Measurements from ENCODE around the gene GALNTL6. TPM values are rescaled to one million over a fixed set of nuclear protein-coding genes. Genes with fewer than 3 reads are reported as not detected.

GALNTL6 gene
- total RNA-seq, 2 donors from 2014 or later, result 0.19 to 0.20 TPM

- Histone ChIP-seq H3K9me3 (no peaks in the 10 kb centered on the region), H3K4me1 (no peaks in the 10 kb centered on the region), H3K36me3 (no peaks in the 10 kb centered on the region), H3K27ac (no peak overlapping the region), H3K27me3 (no peaks in the 10 kb centered on the region), H3K9ac (ENCODE audit: low read depth in 2 of 2, low read length in 2 of 2) (no peak overlapping the region), H3K4me3 (no peak overlapping the region)
- TF ChIP-seq CTCF (IDR thresholded peaks at IDR 0.05), result no peak
- DNase-seq, result no peak
- intact Hi-C loops (cut with DNase I), result no loop called here
These were observed 198.0 kb downstream of the GALNTL6 start for GRCh38 chr4:172011196-172011595.

GRCh38 chr4:172018358-172018757, 205.2 kb downstream of the GALNTL6 start:
- Histone ChIP-seq H3K27ac (no peak overlapping the region), H3K4me1 (no peaks in the 10 kb centered on the region), H3K27me3 (no peaks in the 10 kb centered on the region), H3K9ac (ENCODE audit: low read depth in 2 of 2, low read length in 2 of 2) (no peak overlapping the region), H3K4me3 (no peak overlapping the region), H3K9me3 (no peaks in the 10 kb centered on the region), H3K36me3 (no peaks in the 10 kb centered on the region)
- DNase-seq, result no peak
- intact Hi-C loops (cut with DNase I), result no loop called here
- no peak for TF ChIP-seq CTCF (IDR thresholded peaks at IDR 0.05)

GRCh38 chr4:172035562-172035961, 222.4 kb downstream of the GALNTL6 start:
- Histone ChIP-seq H3K27ac (no peak overlapping the region), H3K36me3 (no peaks in the 10 kb centered on the region), H3K9ac (ENCODE audit: low read depth in 2 of 2, low read length in 2 of 2) (no peak overlapping the region), H3K27me3 (no peaks in the 10 kb centered on the region), H3K9me3 (no peaks in the 10 kb centered on the region), H3K4me1 (no peaks in the 10 kb centered on the region), H3K4me3 (no peak overlapping the region)
- no peak for DNase-seq
- intact Hi-C loops (cut with DNase I), result loop anchor here (10.0 kb wide), 1 partner anchor 191 kb away; no protein-coding TSS in a partner anchor
- no peak for TF ChIP-seq CTCF (IDR thresholded peaks at IDR 0.05)

- no peak for TF ChIP-seq CTCF (IDR thresholded peaks at IDR 0.05)
- no peak overlapping the region for H3K9ac ChIP-seq (ENCODE audit: low read depth in 2 of 2, low read length in 2 of 2)
- no peaks in the 10 kb centered on the region for H3K9me3 ChIP-seq
- H3K4me1 ChIP-seq, result no peaks in the 10 kb centered on the region
- no peak overlapping the region for H3K4me3 ChIP-seq
- no peaks in the 10 kb centered on the region for H3K27me3 ChIP-seq
- intact Hi-C loops (cut with DNase I), result no loop called here
- no peak for DNase-seq
- H3K27ac ChIP-seq, result no peak overlapping the region
- no peaks in the 10 kb centered on the region for H3K36me3 ChIP-seq
These were observed 227.6 kb downstream of the GALNTL6 start for GRCh38 chr4:172040766-172041165.

- intact Hi-C loops (cut with DNase I), result no loop called here
- Histone ChIP-seq H3K4me3 (no peak overlapping the region), H3K27me3 (no peaks in the 10 kb centered on the region), H3K9me3 (no peaks in the 10 kb centered on the region), H3K4me1 (no peaks in the 10 kb centered on the region), H3K27ac (no peak overlapping the region), H3K36me3 (no peaks in the 10 kb centered on the region), H3K9ac (ENCODE audit: low read depth in 2 of 2, low read length in 2 of 2) (no peak overlapping the region)
- TF ChIP-seq CTCF (IDR thresholded peaks at IDR 0.05), result no peak
- DNase-seq, result no peak
These were observed 229.5 kb downstream of the GALNTL6 start for GRCh38 chr4:172042714-172043114.

GRCh38 chr4:172045981-172046380, 232.8 kb downstream of the GALNTL6 start:
- Histone ChIP-seq H3K27ac (no peak overlapping the region), H3K9ac (ENCODE audit: low read depth in 2 of 2, low read length in 2 of 2) (no peak overlapping the region), H3K27me3 (no peaks in the 10 kb centered on the region), H3K36me3 (no peaks in the 10 kb centered on the region), H3K4me3 (no peak overlapping the region), H3K4me1 (no peaks in the 10 kb centered on the region), H3K9me3 (no peaks in the 10 kb centered on the region)
- TF ChIP-seq CTCF (IDR thresholded peaks at IDR 0.05), result no peak
- intact Hi-C loops (cut with DNase I), result no loop called here
- DNase-seq, result no peak
